Naive thymus-derived CD4-positive, alpha-beta T cell (primary cell): Measurements from ENCODE around the gene IFTAP. TPM values are rescaled to one million over a fixed set of nuclear protein-coding genes. Genes with fewer than 3 reads are reported as not detected.
"Not testable (repeated sequence)": the region's sequence is repeated elsewhere in the genome, so short reads cannot be mapped to it uniquely, and the experiment has no call there.

Experiments used
- ATAC-seq: fragments of 150-1000 bp; cut with Tn5 transposase; 2 replicates; pipeline ENCODE4 v1.10.0; 2021; ENCODE audit warnings: mild to moderate bottlenecking, moderate library complexity
- CTCF ChIA-PET: fragments of 350-600 bp; sonication (Branson Sonifier 250); formaldehyde crosslinking; loops from one replicate; lab custom pipeline; 2021; ENCODE audit warnings: antibody characterized with exemption; lab: Charles Lee
- POLR2A ChIA-PET: fragments of 350-600 bp; sonication (Branson Sonifier 250); formaldehyde crosslinking; loops from one replicate; lab custom pipeline; 2021; ENCODE audit warnings: antibody characterized with exemption, inconsistent platforms; lab: Charles Lee
- DNase-seq, 9 donors: peaks; one replicate each; pipeline versions ENCODE4 v3.0.0 to v3.0.0-alpha.2; 2020 to 2022; ENCODE audit warnings: mixed read lengths in 1 of 9
- H3K27ac ChIP-seq: one replicate; pipeline ENCODE4 v1.7.0; 2013; ENCODE audit warnings: mild to moderate bottlenecking, low read depth, low read length, moderate library complexity
- H3K27me3 ChIP-seq, 2 donors: one replicate each; pipeline ENCODE4 v1.7.0; 2013; ENCODE audit warnings: low read length in 2 of 2, mild to moderate bottlenecking in 2 of 2, moderate library complexity in 2 of 2; ENCODE audit not compliant: control insufficient read depth in 2 of 2, insufficient read depth in 2 of 2
- H3K36me3 ChIP-seq, 3 experiments: 1 replicate in 2 of 3; 2 replicates in 1 of 3; pipeline ENCODE4 v1.7.0; 2013; ENCODE audit warnings: low read length in 3 of 3, mild to moderate bottlenecking in 3 of 3, moderate library complexity in 1 of 3; ENCODE audit not compliant: insufficient read depth in 3 of 3, control insufficient read depth in 2 of 3
- H3K4me1 ChIP-seq, 2 donors: one replicate each; pipeline ENCODE4 v1.7.0; 2013; ENCODE audit warnings: low read length in 2 of 2, mild to moderate bottlenecking in 2 of 2, moderate library complexity in 1 of 2; ENCODE audit not compliant: control insufficient read depth in 2 of 2, insufficient read depth in 2 of 2
- H3K4me3 ChIP-seq: 2 replicates; pipeline ENCODE4 v1.7.0; 2013; ENCODE audit warnings: mild to moderate bottlenecking, low read length
- H3K9me3 ChIP-seq, 3 experiments: 1 replicate in 2 of 3; 2 replicates in 1 of 3; pipeline ENCODE4 v1.7.0; 2013; ENCODE audit warnings: low read length in 3 of 3; ENCODE audit not compliant: control insufficient read depth in 2 of 3
- H3K27ac Mint-ChIP-seq, 9 donors: one replicate each; pipeline ENCODE4 v1.8.0; 2020 to 2022; ENCODE audit warnings: mixed read lengths in 9 of 9, mild to moderate bottlenecking in 8 of 9, moderate library complexity in 5 of 9, inconsistent platforms in 2 of 9
- H3K27me3 Mint-ChIP-seq, 5 donors: one replicate each; pipeline ENCODE4 v1.8.0; 2021 to 2022; ENCODE audit warnings: mixed read lengths in 5 of 5, mild to moderate bottlenecking in 1 of 5
- H3K36me3 Mint-ChIP-seq, 5 donors: one replicate each; pipeline ENCODE4 v1.8.0; 2020 to 2022; ENCODE audit warnings: mixed read lengths in 5 of 5, mild to moderate bottlenecking in 3 of 5, inconsistent platforms in 1 of 5
- H3K4me1 Mint-ChIP-seq, 7 donors: one replicate each; pipeline ENCODE4 v1.8.0; 2020 to 2022; ENCODE audit warnings: mixed read lengths in 7 of 7, mild to moderate bottlenecking in 3 of 7, inconsistent platforms in 1 of 7
- H3K4me3 Mint-ChIP-seq, 10 donors: one replicate each; pipeline ENCODE4 v1.8.0; 2020 to 2022; ENCODE audit warnings: mild to moderate bottlenecking in 10 of 10, mixed read lengths in 10 of 10, moderate library complexity in 6 of 10, inconsistent platforms in 2 of 10
- H3K9me3 Mint-ChIP-seq, 11 donors: one replicate each; pipeline ENCODE4 v1.8.0; 2020 to 2022; ENCODE audit warnings: mixed read lengths in 11 of 11, mild to moderate bottlenecking in 4 of 11, inconsistent platforms in 1 of 11, moderate library complexity in 1 of 11
- intact Hi-C, 2 donors: fragments of 100-400 bp; cut with micrococcal nuclease; formaldehyde crosslinking; loops; one replicate each; pipeline ENCODE4 v1.15.1; 2023
- polyA plus RNA-seq, 2 donors: library from polyadenylated mRNA; unstranded; fragments of 300-500 nt; fragmentation: Illumina TruSeq; gene quantifications; one replicate each; pipeline ENCODE4 v1.2.3, GENCODE V29; 2021
- total RNA-seq, 6 experiments: library from RNA in 5 of 6; stranded (reverse) in 5 of 6; gene quantifications; 1 replicate in 5 of 6; 2 replicates in 1 of 6; pipeline ENCODE4 v1.2.3 and lab custom pipeline; 2021 to 2026

Gene IFTAP
- total RNA-seq (1 to 10 TPM in 4 of 5 experiments, not detected in 1; 1.1 to 4.7 (median 1.6) TPM), polyA plus RNA-seq (10 to 100 TPM; 13.1 to 14.1 TPM), total RNA-seq (lab: John Stamatoyannopoulos, UW) (0.81 reads per million)

- DNase-seq = peak in 7 of 9 donors; percentile 10 to 48 (median 34)
- peak within 1 kb of the TSS; percentile 77 to 99 (median 94) for H3K4me3 Mint-ChIP-seq
- H3K4me1 Mint-ChIP-seq = peaks cover 4 to 16% (median 9%) of the 10 kb centered on the region in 7 donors
- Histone ChIP-seq H3K4me1 (no peaks in the 10 kb centered on the region), H3K36me3 (no peaks in the 10 kb centered on the region), H3K9me3 (no peaks in the 10 kb centered on the region), H3K27ac (no peak within 1 kb of the TSS), H3K27me3 (peaks cover 0 to 3% of the 10 kb centered on the region in 2 donors), H3K4me3 (peak within 1 kb of the TSS; percentile 60)
- ChIA-PET CTCF (no interaction called here), POLR2A (no interaction called here)
- intact Hi-C loops = no loop called here
- H3K27me3 Mint-ChIP-seq = peaks cover 34 to 62% (median 41%) of the 10 kb centered on the region in 5 donors
- peak within 1 kb of the TSS in 4 of 9 donors; percentile 69 to 84 (median 78) for H3K27ac Mint-ChIP-seq
- H3K36me3 Mint-ChIP-seq = peaks cover 0 to 1% (median 0%) of the 10 kb centered on the region in 5 donors
- peak; percentile 95 for ATAC-seq
- H3K9me3 Mint-ChIP-seq = no peaks in the 10 kb centered on the region
These were observed at the start of gene IFTAP for GRCh38 chr11:36594316-36594989. Gene IFTAP, plus strand, starts transcription at chr11:36594502. Its CDS starts 15,602 bp downstream, at chr11:36610104.

GRCh38 chr11:36550385-36551115 lies 43.8 kb upstream of the IFTAP start:
- peaks cover 0 to 46% (median 7%) of the 10 kb centered on the region in 5 donors for H3K27me3 Mint-ChIP-seq
- H3K27ac Mint-ChIP-seq = no peak overlapping the region
- POLR2A ChIA-PET = no interaction called here
- H3K36me3 Mint-ChIP-seq = peaks cover 0 to 4% (median 0%) of the 10 kb centered on the region in 5 donors
- no peak overlapping the region for H3K4me3 Mint-ChIP-seq
- Histone ChIP-seq H3K4me1 (peaks cover 0 to 5% of the 10 kb centered on the region in 2 donors), H3K36me3 (no peaks in the 10 kb centered on the region), H3K27me3 (no peaks in the 10 kb centered on the region), H3K4me3 (no peak overlapping the region), H3K27ac (no peak overlapping the region), H3K9me3 (no peaks in the 10 kb centered on the region)
- intact Hi-C loops = no loop called here
- no peak for ATAC-seq
- CTCF ChIA-PET = no interaction called here
- peaks cover 0 to 18% (median 2%) of the 10 kb centered on the region in 11 donors for H3K9me3 Mint-ChIP-seq
- H3K4me1 Mint-ChIP-seq = peaks cover 0 to 6% (median 0%) of the 10 kb centered on the region in 7 donors
- no peak for DNase-seq

GRCh38 chr11:36557390-36557789 lies 36.9 kb upstream of the IFTAP start:
- peak overlapping the region in 1 of 9 donors; percentile 50 for H3K27ac Mint-ChIP-seq
- peaks cover 0 to 27% (median 13%) of the 10 kb centered on the region in 11 donors for H3K9me3 Mint-ChIP-seq
- CTCF ChIA-PET, H3K4me3 Mint-ChIP-seq, H3K4me3 ChIP-seq, ATAC-seq, POLR2A ChIA-PET, H3K9me3 ChIP-seq, H3K27ac ChIP-seq, H3K27me3 ChIP-seq, H3K36me3 ChIP-seq, DNase-seq: not testable (repeated sequence)
- H3K4me1 ChIP-seq = peaks cover 0 to 18% of the 10 kb centered on the region in 2 donors
- H3K27me3 Mint-ChIP-seq = peaks cover 0 to 14% (median 10%) of the 10 kb centered on the region in 5 donors
- peaks cover 0 to 27% (median 14%) of the 10 kb centered on the region in 7 donors for H3K4me1 Mint-ChIP-seq
- intact Hi-C loops = loop anchor here in 1 of 2 donors (5.0 kb wide), 3 partner anchors 45 to 895 kb away; partner anchors contain the start of genes TRAF6 and TRIM44
- H3K36me3 Mint-ChIP-seq = peaks cover 0 to 24% (median 0%) of the 10 kb centered on the region in 5 donors

GRCh38 chr11:36557991-36558390 lies 36.3 kb upstream of the IFTAP start:
- H3K27ac Mint-ChIP-seq = peak overlapping the region in 1 of 9 donors; percentile 90

GRCh38 chr11:36558571-36559413 lies 35.5 kb upstream of the IFTAP start:
- Histone ChIP-seq H3K27me3 (no peaks in the 10 kb centered on the region), H3K36me3 (no peaks in the 10 kb centered on the region), H3K9me3 (peaks cover 0 to 3% (median 0%) of the 10 kb centered on the region in 3 experiments), H3K27ac (no peak overlapping the region), H3K4me1 (peaks cover 0 to 18% of the 10 kb centered on the region in 2 donors), H3K4me3 (no peak overlapping the region)
- ChIA-PET CTCF (no interaction called here), POLR2A (no interaction called here)
- peaks cover 0 to 27% (median 13%) of the 10 kb centered on the region in 11 donors for H3K9me3 Mint-ChIP-seq
- intact Hi-C loops = loop anchor here in 1 of 2 donors (5.0 kb wide), 3 partner anchors 46 to 896 kb away; partner anchors contain the start of genes TRAF6 and TRIM44
- peaks cover under 1 to 21% (median 10%) of the 10 kb centered on the region in 5 donors for H3K27me3 Mint-ChIP-seq
- peak overlapping the region in 2 of 9 donors; percentile 0 to 90 for H3K27ac Mint-ChIP-seq
- peaks cover 0 to 27% (median 14%) of the 10 kb centered on the region in 7 donors for H3K4me1 Mint-ChIP-seq
- ATAC-seq (peak; percentile 76), DNase-seq (no peak)
- peak overlapping the region in 7 of 10 donors; percentile 3 to 74 (median 32) for H3K4me3 Mint-ChIP-seq
- peaks cover 0 to 24% (median 0%) of the 10 kb centered on the region in 5 donors for H3K36me3 Mint-ChIP-seq

More at GRCh38 chr11:36557991-36558390, 36.3 kb upstream of the IFTAP start:
- no peaks in the 10 kb centered on the region for H3K27me3 ChIP-seq
- Mint-ChIP-seq H3K4me1 (peaks cover 0 to 27% (median 14%) of the 10 kb centered on the region in 7 donors), H3K27me3 (peaks cover 0 to 15% (median 10%) of the 10 kb centered on the region in 5 donors), H3K9me3 (peaks cover 0 to 27% (median 13%) of the 10 kb centered on the region in 11 donors), H3K4me3 (peak overlapping the region in 1 of 10 donors; percentile 74), H3K36me3 (peaks cover 0 to 24% (median 0%) of the 10 kb centered on the region in 5 donors)
- peaks cover 0 to 18% of the 10 kb centered on the region in 2 donors for H3K4me1 ChIP-seq
- DNase-seq (no peak), ATAC-seq (no peak)
- no peaks in the 10 kb centered on the region for H3K36me3 ChIP-seq
- no peak overlapping the region for H3K27ac ChIP-seq
- peaks cover 0 to 3% (median 0%) of the 10 kb centered on the region in 3 experiments for H3K9me3 ChIP-seq
- intact Hi-C loops = loop anchor here in 1 of 2 donors (5.0 kb wide), 3 partner anchors 46 to 896 kb away; partner anchors contain the start of genes TRAF6 and TRIM44
- CTCF ChIA-PET = no interaction called here
- H3K4me3 ChIP-seq = no peak overlapping the region
- POLR2A ChIA-PET = no interaction called here
